Transverse colon (tissue), 4 donors: Measurements from ENCODE around the gene CSNK1G1. TPM values are rescaled to one million over a fixed set of nuclear protein-coding genes. Genes with fewer than 3 reads are reported as not detected.

Experiments used
- DNase-seq: peaks from one replicate; pipeline ENCODE4 v3.0.0-alpha.2; 2019
- H3K27ac ChIP-seq, 4 donors: fragments of 200-600 bp; sonication (generic); 2 replicates each; pipeline ENCODE4 v1.5.1; 2016 to 2018; ENCODE audit warnings: inconsistent platforms in 4 of 4
- H3K27me3 ChIP-seq: fragments of 200-600 bp; sonication (generic); 2 replicates; pipeline ENCODE4 v1.5.1; 2017; ENCODE audit warnings: inconsistent platforms
- H3K36me3 ChIP-seq, 4 donors: fragments of 200-600 bp; sonication (generic); 2 replicates each; pipeline ENCODE4 v1.5.1; 2017 to 2019; ENCODE audit warnings: inconsistent platforms in 4 of 4
- H3K4me1 ChIP-seq, 4 donors: fragments of 200-600 bp; sonication (generic); 2 replicates each; pipeline ENCODE4 v1.5.1; 2017 to 2020; ENCODE audit warnings: inconsistent platforms in 4 of 4
- H3K4me3 ChIP-seq, 4 donors: fragments of 200-600 bp; sonication (generic); 1 replicate in 1 of 4; 2 replicates in 3 of 4; pipeline versions ENCODE4 v1.5.1 to v1.6.1; 2017 to 2019; ENCODE audit warnings: inconsistent platforms in 4 of 4
- H3K9me3 ChIP-seq, 2 donors: fragments of 200-600 bp; sonication (generic); 2 replicates each; pipeline ENCODE4 v1.5.1; 2017 to 2019; ENCODE audit warnings: inconsistent platforms in 2 of 2
- EP300 ChIP-seq: sonication (generic); formaldehyde crosslinking; IDR thresholded peaks from one replicate; pipeline ENCODE4 v1.6.1; 2017; ENCODE audit warnings: antibody characterized with exemption, low read depth
- POLR2A ChIP-seq: fragments of 450-650 bp; IDR thresholded peaks from one replicate; pipeline ENCODE4 v1.6.1; 2016; ENCODE audit warnings: antibody characterized with exemption, mild to moderate bottlenecking, moderate library complexity
- POLR2AphosphoS5 ChIP-seq, 3 donors: sonication (generic); formaldehyde crosslinking; IDR thresholded peaks; one replicate each; pipeline ENCODE4 v1.6.1; 2016; ENCODE audit warnings: antibody characterized with exemption in 3 of 3
- WGBS, 2 donors: methylation state at CpG; one replicate each; pipeline ENCODE4 v1.1.5; 2018; ENCODE audit warnings: low coverage in 1 of 2; 5-methylcytosine and 5-hydroxymethylcytosine counted together
- in situ Hi-C, 4 donors: fragments of 200-750 bp; cut with MboI; loops; one replicate each; pipeline versions ENCODE4 v1.15.0 to v1.15.1; 2017; ENCODE audit warnings: low sequenced_read_pairs in 3 of 4, low pct_ligation_motif_present in 1 of 4, low pct_unique_long_range_greater_than_20kb in 1 of 4
- intact Hi-C: fragments of 100-400 bp; cut with DNase I; formaldehyde crosslinking; loops from one replicate; pipeline ENCODE4 v1.15.1; 2023; ENCODE audit warnings: low total_unique reads
- total RNA-seq, 4 donors: library from RNA; depleted of rRNA; stranded (reverse); fragments of >200 nt; gene quantifications; one replicate each; pipeline ENCODE4 v1.1.0, GENCODE V29; 2016
- TF ChIP-seq, protein P1 (sequence below), 5 experiments: fragments of 200-600 bp in 3 of 5; fragments of 450-650 bp in 2 of 5; sonication (generic) in 3 of 5; IDR thresholded peaks; 1 replicate in 2 of 5; 2 replicates in 3 of 5; pipeline ENCODE4 v1.5.1; 2016 to 2017; ENCODE audit warnings: antibody characterized with exemption in 5 of 5, inconsistent platforms in 3 of 5, mild to moderate bottlenecking in 2 of 5, moderate library complexity in 1 of 5

The CSNK1G1 gene
- total RNA-seq, 4 donors from 2014 or later, result 6.2 to 34.4 (median 19.7) TPM

DNA sequence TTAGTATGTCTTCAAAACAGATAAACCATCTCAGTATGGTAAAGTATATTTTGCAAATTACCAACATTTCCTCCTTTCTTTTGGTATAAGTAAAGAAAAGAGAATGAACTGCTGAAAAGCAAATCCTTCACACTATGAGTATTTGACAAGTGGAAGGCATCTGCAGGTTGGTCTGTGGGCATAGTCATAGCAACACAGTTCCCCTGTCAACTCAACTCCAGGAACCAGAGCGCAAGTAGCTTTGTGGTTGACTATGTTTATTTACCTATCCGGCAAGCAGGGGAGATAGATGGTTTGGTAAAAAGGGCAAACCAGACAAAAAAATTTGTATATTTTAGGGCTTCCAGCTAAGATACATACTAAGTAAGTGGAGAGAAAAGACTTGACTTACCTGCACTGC lies 104.9 kb downstream of the CSNK1G1 start:
- Histone ChIP-seq H3K4me3 (no peak overlapping the region), H3K9me3 (no peaks in the 10 kb centered on the region), H3K36me3 (no peaks in the 10 kb centered on the region), H3K4me1 (peaks cover 5 to 49% (median 31%) of the 10 kb centered on the region in 4 donors), H3K27me3 (no peaks in the 10 kb centered on the region), H3K27ac (no peak overlapping the region)
- intact Hi-C loops, result no loop called here
- DNase-seq, result no peak
- WGBS, 2 donors, result 70 to 76% methylated on average over 2 of the region's 2 CpGs
- TF ChIP-seq, protein P1, sequence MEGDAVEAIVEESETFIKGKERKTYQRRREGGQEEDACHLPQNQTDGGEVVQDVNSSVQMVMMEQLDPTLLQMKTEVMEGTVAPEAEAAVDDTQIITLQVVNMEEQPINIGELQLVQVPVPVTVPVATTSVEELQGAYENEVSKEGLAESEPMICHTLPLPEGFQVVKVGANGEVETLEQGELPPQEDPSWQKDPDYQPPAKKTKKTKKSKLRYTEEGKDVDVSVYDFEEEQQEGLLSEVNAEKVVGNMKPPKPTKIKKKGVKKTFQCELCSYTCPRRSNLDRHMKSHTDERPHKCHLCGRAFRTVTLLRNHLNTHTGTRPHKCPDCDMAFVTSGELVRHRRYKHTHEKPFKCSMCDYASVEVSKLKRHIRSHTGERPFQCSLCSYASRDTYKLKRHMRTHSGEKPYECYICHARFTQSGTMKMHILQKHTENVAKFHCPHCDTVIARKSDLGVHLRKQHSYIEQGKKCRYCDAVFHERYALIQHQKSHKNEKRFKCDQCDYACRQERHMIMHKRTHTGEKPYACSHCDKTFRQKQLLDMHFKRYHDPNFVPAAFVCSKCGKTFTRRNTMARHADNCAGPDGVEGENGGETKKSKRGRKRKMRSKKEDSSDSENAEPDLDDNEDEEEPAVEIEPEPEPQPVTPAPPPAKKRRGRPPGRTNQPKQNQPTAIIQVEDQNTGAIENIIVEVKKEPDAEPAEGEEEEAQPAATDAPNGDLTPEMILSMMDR (IDR thresholded peaks at IDR 0.05), result no peak
- no peak for TF ChIP-seq EP300
- no peak for TF ChIP-seq POLR2A
- no peak for TF ChIP-seq POLR2AphosphoS5 (IDR thresholded peaks at IDR 0.05)
- in situ Hi-C loops, result no loop called here

GRCh38 chr15:64249883-64250575 lies 105.9 kb downstream of the CSNK1G1 start:
- Histone ChIP-seq H3K4me1 (peaks cover 5 to 49% (median 31%) of the 10 kb centered on the region in 4 donors), H3K27me3 (no peaks in the 10 kb centered on the region), H3K4me3 (no peak overlapping the region), H3K36me3 (no peaks in the 10 kb centered on the region), H3K27ac (peak overlapping the region; percentile 40 to 74 (median 52)), H3K9me3 (no peaks in the 10 kb centered on the region)
- intact Hi-C loops, result no loop called here
- in situ Hi-C loops, result no loop called here
- DNase-seq, result no peak
- no peak for TF ChIP-seq POLR2A
- TF ChIP-seq, protein P1 (IDR thresholded peaks at IDR 0.05), result no peak
- no peak for TF ChIP-seq EP300
- TF ChIP-seq POLR2AphosphoS5 (IDR thresholded peaks at IDR 0.05), result no peak

- Histone ChIP-seq H3K4me3 (no peak overlapping the region), H3K27me3 (no peaks in the 10 kb centered on the region), H3K27ac (peak overlapping the region; percentile 40 to 74 (median 52)), H3K36me3 (no peaks in the 10 kb centered on the region), H3K4me1 (peaks cover 5 to 49% (median 31%) of the 10 kb centered on the region in 4 donors), H3K9me3 (no peaks in the 10 kb centered on the region)
- TF ChIP-seq, protein P1 (IDR thresholded peaks at IDR 0.05), result no peak
- TF ChIP-seq POLR2AphosphoS5 (IDR thresholded peaks at IDR 0.05) (no peak), POLR2A (no peak), EP300 (no peak)
- in situ Hi-C loops (no loop called here), intact Hi-C loops (no loop called here)
- no peak for DNase-seq
- 75% methylated on average over 1 to 3 of the region's 3 CpGs for WGBS, 2 donors
Measured at GRCh38 chr15:64249406-64249805, 106.6 kb downstream of the CSNK1G1 start.

GRCh38 chr15:64247906-64248541 lies 107.9 kb downstream of the CSNK1G1 start:
- H3K4me3 ChIP-seq, result no peak overlapping the region
- no peaks in the 10 kb centered on the region for H3K36me3 ChIP-seq
- intact Hi-C loops, result no loop called here
- peak; percentile 31 for DNase-seq
- in situ Hi-C loops, result no loop called here
- 38 to 61% methylated on average over 2 of the region's 2 CpGs for WGBS, 2 donors
- H3K4me1 ChIP-seq, result peaks cover 5 to 49% (median 31%) of the 10 kb centered on the region in 4 donors
- TF ChIP-seq POLR2AphosphoS5 (IDR thresholded peaks at IDR 0.05), result peak in 2 of 3 donors; percentile 14 to 49
- no peak for TF ChIP-seq POLR2A
- H3K9me3 ChIP-seq, result no peaks in the 10 kb centered on the region
- peak overlapping the region; percentile 40 to 74 (median 58) for H3K27ac ChIP-seq
- no peaks in the 10 kb centered on the region for H3K27me3 ChIP-seq
